OCI-LY7 (cell line): Measurements from ENCODE around the gene ZNF280A.

Experiments used
- EZH2phosphoT487 ChIP-seq: fragments of 200-600 bp; sonication (generic); IDR thresholded peaks from 2 replicates; pipeline ENCODE4 v1.6.1; 2018; ENCODE audit warnings: low read depth, borderline replicate concordance, mild to moderate bottlenecking, mixed run types, antibody characterized with exemption, low read length, moderate library complexity, mixed read lengths
- TF ChIP-seq, protein P1 (sequence below): fragments of 200-600 bp; sonication (generic); conservative IDR thresholded peaks from 2 replicates; pipeline ENCODE4 v1.5.1; 2014; ENCODE audit warnings: mild to moderate bottlenecking, antibody characterized with exemption, low read length, moderate library complexity, mixed read lengths

DNA sequence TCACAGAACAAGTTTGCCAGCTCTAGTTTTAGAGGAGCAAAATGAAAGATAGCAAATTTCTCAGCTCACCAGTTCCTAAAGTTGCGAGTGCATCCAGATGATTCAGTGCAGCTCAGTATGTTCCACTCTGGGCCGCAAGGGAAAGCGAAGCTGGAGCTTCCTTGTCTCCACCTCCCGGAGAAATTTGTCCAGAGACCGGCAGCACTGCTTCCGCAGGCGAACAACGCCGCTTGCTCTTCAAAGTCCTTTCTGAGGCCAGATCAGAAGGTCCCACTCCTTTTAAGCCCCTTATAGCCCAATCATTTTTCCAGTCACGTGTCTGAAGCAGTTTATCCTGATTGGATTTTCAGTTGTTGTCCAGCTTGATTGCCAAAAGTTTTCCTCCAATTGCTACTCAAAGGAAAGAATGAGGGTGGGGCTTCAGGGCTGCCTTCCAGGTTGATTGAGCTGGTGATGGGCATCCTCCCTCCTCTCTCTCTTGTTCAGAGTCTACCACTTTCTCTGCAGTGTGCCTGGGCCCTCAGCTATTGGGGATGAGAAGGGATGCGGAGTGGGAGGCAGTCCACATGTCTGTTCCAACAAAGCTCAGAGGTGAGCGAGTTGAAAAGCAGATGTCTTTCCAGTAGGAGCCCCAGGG lies at the start of gene ZNF280A:
- TF ChIP-seq, protein P1, sequence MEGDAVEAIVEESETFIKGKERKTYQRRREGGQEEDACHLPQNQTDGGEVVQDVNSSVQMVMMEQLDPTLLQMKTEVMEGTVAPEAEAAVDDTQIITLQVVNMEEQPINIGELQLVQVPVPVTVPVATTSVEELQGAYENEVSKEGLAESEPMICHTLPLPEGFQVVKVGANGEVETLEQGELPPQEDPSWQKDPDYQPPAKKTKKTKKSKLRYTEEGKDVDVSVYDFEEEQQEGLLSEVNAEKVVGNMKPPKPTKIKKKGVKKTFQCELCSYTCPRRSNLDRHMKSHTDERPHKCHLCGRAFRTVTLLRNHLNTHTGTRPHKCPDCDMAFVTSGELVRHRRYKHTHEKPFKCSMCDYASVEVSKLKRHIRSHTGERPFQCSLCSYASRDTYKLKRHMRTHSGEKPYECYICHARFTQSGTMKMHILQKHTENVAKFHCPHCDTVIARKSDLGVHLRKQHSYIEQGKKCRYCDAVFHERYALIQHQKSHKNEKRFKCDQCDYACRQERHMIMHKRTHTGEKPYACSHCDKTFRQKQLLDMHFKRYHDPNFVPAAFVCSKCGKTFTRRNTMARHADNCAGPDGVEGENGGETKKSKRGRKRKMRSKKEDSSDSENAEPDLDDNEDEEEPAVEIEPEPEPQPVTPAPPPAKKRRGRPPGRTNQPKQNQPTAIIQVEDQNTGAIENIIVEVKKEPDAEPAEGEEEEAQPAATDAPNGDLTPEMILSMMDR, result no peak
- no peak for TF ChIP-seq EZH2phosphoT487
